HL-60 (cell line): ENCODE results near the gene LIN7B.

Source experiments
- DNase-seq, 2 experiments: peaks; one replicate each; pipeline ENCODE4 v3.0.0-alpha.2; 2010 to 2020; ENCODE audit warnings: low read depth in 1 of 2, low spot score in 1 of 2
- H3K27ac ChIP-seq: fragments of 250-450 bp; sonication (Bioruptor Pico); replicated peaks from 2 replicates; pipeline ENCODE4 v1.5.1; 2020; ENCODE audit warnings: mild to moderate bottlenecking, moderate library complexity
- H3K27me3 ChIP-seq: fragments of 250-450 bp; sonication (Bioruptor Pico); 2 replicates; pipeline ENCODE4 v1.5.1; 2021; ENCODE audit warnings: mild to moderate bottlenecking, moderate library complexity; ENCODE audit not compliant: insufficient read depth, poor library complexity, severe bottlenecking
- H3K4me3 ChIP-seq: replicated peaks from 2 replicates; pipeline ENCODE4 v1.5.1; 2011; ENCODE audit warnings: mild to moderate bottlenecking, control low read depth, low read length; ENCODE audit not compliant: insufficient read depth
- GABPA ChIP-seq: IDR thresholded peaks from 2 replicates; pipeline ENCODE4 v1.6.1; 2012; ENCODE audit warnings: low read depth
- POLR2AphosphoS5 ChIP-seq: IDR thresholded peaks from 2 replicates; pipeline ENCODE4 v1.6.1; 2012; ENCODE audit warnings: low read depth
- SPI1 ChIP-seq: IDR thresholded peaks from 2 replicates; pipeline ENCODE4 v1.6.1; 2012; ENCODE audit warnings: low read depth, mild to moderate bottlenecking, borderline replicate concordance
- TF ChIP-seq, protein P1 (sequence below): IDR thresholded peaks from one replicate; pipeline ENCODE4 v1.5.1; 2011; ENCODE audit warnings: low read length, control low read depth, inconsistent platforms; ENCODE audit not compliant: insufficient read depth
- TF ChIP-seq, protein P2 (sequence below): IDR thresholded peaks from 2 replicates; pipeline ENCODE4 v1.6.1; 2012; ENCODE audit warnings: low read depth; ENCODE audit not compliant: insufficient replicate concordance

The LIN7B gene

DNA sequence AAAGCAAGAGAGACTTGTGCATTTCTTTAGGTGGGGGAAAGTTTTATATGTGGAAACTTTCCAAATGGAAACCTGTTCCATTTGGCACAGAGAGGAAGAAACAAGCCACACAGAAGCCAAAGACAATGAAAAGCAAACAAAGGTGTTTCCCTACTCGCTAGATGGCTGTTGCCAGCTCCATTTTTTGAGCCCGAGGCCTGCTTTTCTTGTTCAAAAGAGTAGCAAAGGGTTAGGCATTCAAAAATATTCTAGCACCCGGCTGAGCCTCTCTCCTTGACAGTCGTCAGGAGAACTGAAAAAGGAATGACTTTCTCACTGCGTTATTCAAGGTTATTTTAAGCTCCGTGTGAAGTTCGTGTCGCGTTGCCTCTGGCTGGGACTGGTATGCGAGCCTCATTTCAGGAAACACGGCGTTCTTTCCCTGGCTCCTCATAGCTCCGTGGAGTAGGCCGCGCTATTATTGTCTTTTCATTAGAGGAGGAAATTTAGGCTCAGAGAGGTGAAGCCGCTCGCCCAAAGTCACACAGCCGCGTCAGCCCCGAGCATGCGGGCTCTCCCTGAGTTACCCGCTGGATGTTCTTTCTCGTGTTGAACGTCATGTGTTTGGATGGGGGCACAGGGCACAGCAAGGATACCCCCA is 51.1 kb downstream of the LIN7B start:
- Histone ChIP-seq H3K27me3 (peaks cover 8% of the 10 kb centered on the region), H3K27ac (no peak overlapping the region), H3K4me3 (no peak overlapping the region)
- DNase-seq: no peak
- TF ChIP-seq, protein P1, sequence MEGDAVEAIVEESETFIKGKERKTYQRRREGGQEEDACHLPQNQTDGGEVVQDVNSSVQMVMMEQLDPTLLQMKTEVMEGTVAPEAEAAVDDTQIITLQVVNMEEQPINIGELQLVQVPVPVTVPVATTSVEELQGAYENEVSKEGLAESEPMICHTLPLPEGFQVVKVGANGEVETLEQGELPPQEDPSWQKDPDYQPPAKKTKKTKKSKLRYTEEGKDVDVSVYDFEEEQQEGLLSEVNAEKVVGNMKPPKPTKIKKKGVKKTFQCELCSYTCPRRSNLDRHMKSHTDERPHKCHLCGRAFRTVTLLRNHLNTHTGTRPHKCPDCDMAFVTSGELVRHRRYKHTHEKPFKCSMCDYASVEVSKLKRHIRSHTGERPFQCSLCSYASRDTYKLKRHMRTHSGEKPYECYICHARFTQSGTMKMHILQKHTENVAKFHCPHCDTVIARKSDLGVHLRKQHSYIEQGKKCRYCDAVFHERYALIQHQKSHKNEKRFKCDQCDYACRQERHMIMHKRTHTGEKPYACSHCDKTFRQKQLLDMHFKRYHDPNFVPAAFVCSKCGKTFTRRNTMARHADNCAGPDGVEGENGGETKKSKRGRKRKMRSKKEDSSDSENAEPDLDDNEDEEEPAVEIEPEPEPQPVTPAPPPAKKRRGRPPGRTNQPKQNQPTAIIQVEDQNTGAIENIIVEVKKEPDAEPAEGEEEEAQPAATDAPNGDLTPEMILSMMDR: no peak
- TF ChIP-seq GABPA (no peak), SPI1 (no peak), POLR2AphosphoS5 (no peak)
- TF ChIP-seq, protein P2, sequence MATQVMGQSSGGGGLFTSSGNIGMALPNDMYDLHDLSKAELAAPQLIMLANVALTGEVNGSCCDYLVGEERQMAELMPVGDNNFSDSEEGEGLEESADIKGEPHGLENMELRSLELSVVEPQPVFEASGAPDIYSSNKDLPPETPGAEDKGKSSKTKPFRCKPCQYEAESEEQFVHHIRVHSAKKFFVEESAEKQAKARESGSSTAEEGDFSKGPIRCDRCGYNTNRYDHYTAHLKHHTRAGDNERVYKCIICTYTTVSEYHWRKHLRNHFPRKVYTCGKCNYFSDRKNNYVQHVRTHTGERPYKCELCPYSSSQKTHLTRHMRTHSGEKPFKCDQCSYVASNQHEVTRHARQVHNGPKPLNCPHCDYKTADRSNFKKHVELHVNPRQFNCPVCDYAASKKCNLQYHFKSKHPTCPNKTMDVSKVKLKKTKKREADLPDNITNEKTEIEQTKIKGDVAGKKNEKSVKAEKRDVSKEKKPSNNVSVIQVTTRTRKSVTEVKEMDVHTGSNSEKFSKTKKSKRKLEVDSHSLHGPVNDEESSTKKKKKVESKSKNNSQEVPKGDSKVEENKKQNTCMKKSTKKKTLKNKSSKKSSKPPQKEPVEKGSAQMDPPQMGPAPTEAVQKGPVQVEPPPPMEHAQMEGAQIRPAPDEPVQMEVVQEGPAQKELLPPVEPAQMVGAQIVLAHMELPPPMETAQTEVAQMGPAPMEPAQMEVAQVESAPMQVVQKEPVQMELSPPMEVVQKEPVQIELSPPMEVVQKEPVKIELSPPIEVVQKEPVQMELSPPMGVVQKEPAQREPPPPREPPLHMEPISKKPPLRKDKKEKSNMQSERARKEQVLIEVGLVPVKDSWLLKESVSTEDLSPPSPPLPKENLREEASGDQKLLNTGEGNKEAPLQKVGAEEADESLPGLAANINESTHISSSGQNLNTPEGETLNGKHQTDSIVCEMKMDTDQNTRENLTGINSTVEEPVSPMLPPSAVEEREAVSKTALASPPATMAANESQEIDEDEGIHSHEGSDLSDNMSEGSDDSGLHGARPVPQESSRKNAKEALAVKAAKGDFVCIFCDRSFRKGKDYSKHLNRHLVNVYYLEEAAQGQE: no peak

DNA sequence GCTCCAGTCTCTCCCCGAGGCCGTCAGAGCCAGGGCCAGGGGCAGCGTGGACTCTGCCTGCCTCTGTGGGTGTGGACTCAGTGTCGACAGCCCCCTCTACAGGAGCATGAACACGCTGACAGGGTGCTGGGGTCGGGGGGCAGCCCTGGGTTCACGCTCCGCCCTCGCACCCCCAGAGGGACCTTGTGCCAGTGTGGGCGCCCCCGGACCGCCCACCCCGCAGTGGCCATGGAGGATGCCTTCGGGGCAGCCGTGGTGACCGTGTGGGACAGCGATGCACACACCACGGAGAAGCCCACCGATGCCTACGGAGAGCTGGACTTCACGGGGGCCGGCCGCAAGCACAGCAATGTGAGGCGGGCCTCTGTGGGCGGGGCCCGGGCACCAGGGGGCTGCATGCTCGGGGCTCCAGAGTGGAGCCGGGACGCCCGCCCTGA is 51.7 kb downstream of the LIN7B start:
- no peak for DNase-seq
- TF ChIP-seq, protein P1: no peak
- TF ChIP-seq SPI1: no peak
- TF ChIP-seq GABPA: no peak
- no peak for TF ChIP-seq POLR2AphosphoS5
- TF ChIP-seq, protein P2: no peak
- no peak overlapping the region for H3K4me3 ChIP-seq
- peaks cover 6% of the 10 kb centered on the region for H3K27me3 ChIP-seq
- no peak overlapping the region for H3K27ac ChIP-seq

- Histone ChIP-seq H3K4me3 (no peak overlapping the region), H3K27ac (no peak overlapping the region), H3K27me3 (no peaks in the 10 kb centered on the region)
- no peak for DNase-seq
- TF ChIP-seq POLR2AphosphoS5: no peak
- TF ChIP-seq SPI1: no peak
- TF ChIP-seq, protein P1: no peak
- TF ChIP-seq GABPA: no peak
- TF ChIP-seq, protein P2: no peak
These were observed 53.8 kb downstream of the LIN7B start for GRCh38 chr19:49167857-49168409.
